ENCODE measurements around the gene RMDN2. TPM values are rescaled to one million over a fixed set of nuclear protein-coding genes. Genes with fewer than 3 reads are reported as not detected.

RMDN2 gene
- polyA plus RNA-seq, 3 donors, result 10.9 to 14.9 (median 11.3) TPM

GRCh38 chr2:38037757-38038621 is 112.9 kb downstream of the RMDN2 start:
- peak; percentile 69 for DNase-seq

GRCh38 chr2:38038682-38039081 is 113.6 kb downstream of the RMDN2 start:
- DNase-seq, result no peak

GRCh38 chr2:38039121-38039910 is 114.2 kb downstream of the RMDN2 start:
- DNase-seq, result no peak

- DNase-seq, result no peak
These were observed 120.7 kb downstream of the RMDN2 start for GRCh38 chr2:38045811-38046210.

GRCh38 chr2:38056216-38056615 is 131.1 kb downstream of the RMDN2 start:
- no peak for DNase-seq

- no peak for DNase-seq
These were observed 132.7 kb downstream of the RMDN2 start for GRCh38 chr2:38057651-38058410.

- DNase-seq, result no peak
These were observed 135.3 kb downstream of the RMDN2 start for GRCh38 chr2:38060236-38061018.

GRCh38 chr2:38064801-38065501 is 139.9 kb downstream of the RMDN2 start:
- DNase-seq, result no peak

- DNase-seq, result no peak
These were observed 140.5 kb downstream of the RMDN2 start for GRCh38 chr2:38065502-38066135.

- DNase-seq, result no peak
These were observed 141.5 kb downstream of the RMDN2 start for GRCh38 chr2:38066421-38067115.

Other genes with a start within 250 kb of the RMDN2 start
- gene CYP1B1, start 150.9 kb downstream of the RMDN2 start, polyA plus RNA-seq (ENCODE audit: insufficient read length in 3 of 3), result 10 to 100 TPM; 64.7 to 99.3 (median 80.0) TPM